Colonic mucosa (tissue), 4 donors: ENCODE results near the gene RASGEF1C. TPM values are rescaled to one million over a fixed set of nuclear protein-coding genes. Genes with fewer than 3 reads are reported as not detected.

Source experiments
- DNase-seq: peaks from one replicate; pipeline ENCODE4 v3.0.0-alpha.2; 2020
- H3K27ac ChIP-seq: fragments of 200-600 bp; one replicate; pipeline ENCODE4 v1.8.0; 2021
- H3K27me3 ChIP-seq: fragments of 200-600 bp; one replicate; pipeline ENCODE4 v1.8.0; 2021
- H3K36me3 ChIP-seq: fragments of 200-600 bp; one replicate; pipeline ENCODE4 v1.8.0; 2021
- H3K4me1 ChIP-seq: fragments of 200-600 bp; one replicate; pipeline ENCODE4 v1.8.0; 2021; ENCODE audit warnings: mild to moderate bottlenecking
- H3K4me3 ChIP-seq: fragments of 200-600 bp; one replicate; pipeline ENCODE4 v1.8.0; 2021
- H3K9ac ChIP-seq, 2 donors: one replicate each; pipeline ENCODE4 v1.7.0; 2013; ENCODE audit warnings: control low read depth in 2 of 2, low read depth in 2 of 2, low read length in 2 of 2
- H3K9me3 ChIP-seq: fragments of 200-600 bp; one replicate; pipeline ENCODE4 v1.8.0; 2021
- CTCF ChIP-seq: fragments of 200-600 bp; IDR thresholded peaks from one replicate; pipeline ENCODE4 v1.8.0; 2022; ENCODE audit warnings: antibody characterized with exemption, mild to moderate bottlenecking
- intact Hi-C: fragments of 100-400 bp; cut with DNase I; formaldehyde crosslinking; loops from one replicate; pipeline ENCODE4 v1.14.1; 2022
- total RNA-seq, 2 donors: library from RNA; stranded (reverse); fragmentation: NEBNext Ultra II Directional in 1 of 2; extraction: Animal tissue kit (Norgen Biotek cat#: 25700) in 1 of 2; gene quantifications; one replicate each; pipeline ENCODE4 v1.2.1, GENCODE V29; 2021
- donor health status: healthy.
- donor health status: DM: no; HTN: no; CAD: no.
- donor health status: DM: no; HTN: no; CAD: no.

Gene RASGEF1C
- total RNA-seq, 2 donors from 2014 or later = 0.85 TPM; not detected in 1

- Histone ChIP-seq H3K9ac (no peak overlapping the region), H3K4me1 (peaks cover 5% of the 10 kb centered on the region), H3K27ac (no peak overlapping the region), H3K4me3 (no peak overlapping the region), H3K9me3 (no peaks in the 10 kb centered on the region), H3K36me3 (no peaks in the 10 kb centered on the region), H3K27me3 (no peaks in the 10 kb centered on the region)
- DNase-seq = no peak
- intact Hi-C loops = no loop called here
- no peak for TF ChIP-seq CTCF
These were observed 140.4 kb downstream of the RASGEF1C start for GRCh38 chr5:180068519-180069090.

- Histone ChIP-seq H3K36me3 (no peaks in the 10 kb centered on the region), H3K27ac (no peak overlapping the region), H3K27me3 (no peaks in the 10 kb centered on the region), H3K9ac (no peak overlapping the region), H3K4me3 (no peak overlapping the region), H3K9me3 (no peaks in the 10 kb centered on the region), H3K4me1 (peaks cover 5% of the 10 kb centered on the region)
- no peak for DNase-seq
- intact Hi-C loops = no loop called here
- no peak for TF ChIP-seq CTCF
These were observed 141.0 kb downstream of the RASGEF1C start for GRCh38 chr5:180067986-180068385.

GRCh38 chr5:180060192-180060591 lies 148.8 kb downstream of the RASGEF1C start:
- H3K4me1 ChIP-seq = no peaks in the 10 kb centered on the region
- no peaks in the 10 kb centered on the region for H3K9me3 ChIP-seq
- TF ChIP-seq CTCF = no peak
- no peaks in the 10 kb centered on the region for H3K27me3 ChIP-seq
- no peak overlapping the region for H3K9ac ChIP-seq
- no peak overlapping the region for H3K4me3 ChIP-seq
- H3K36me3 ChIP-seq = no peaks in the 10 kb centered on the region
- H3K27ac ChIP-seq = no peak overlapping the region
- DNase-seq = no peak
- intact Hi-C loops = no loop called here

GRCh38 chr5:180059326-180059725 lies 149.7 kb downstream of the RASGEF1C start:
- Histone ChIP-seq H3K9ac (no peak overlapping the region), H3K4me3 (no peak overlapping the region), H3K27ac (no peak overlapping the region), H3K36me3 (no peaks in the 10 kb centered on the region), H3K4me1 (no peaks in the 10 kb centered on the region), H3K27me3 (no peaks in the 10 kb centered on the region), H3K9me3 (no peaks in the 10 kb centered on the region)
- no peak for DNase-seq
- no peak for TF ChIP-seq CTCF
- intact Hi-C loops = no loop called here

- Histone ChIP-seq H3K9ac (no peak overlapping the region), H3K4me3 (no peak overlapping the region), H3K36me3 (no peaks in the 10 kb centered on the region), H3K9me3 (no peaks in the 10 kb centered on the region), H3K27ac (no peak overlapping the region), H3K4me1 (no peaks in the 10 kb centered on the region), H3K27me3 (no peaks in the 10 kb centered on the region)
- no peak for DNase-seq
- TF ChIP-seq CTCF = no peak
- intact Hi-C loops = no loop called here
These were observed 152.9 kb downstream of the RASGEF1C start for GRCh38 chr5:180056153-180056552.
